GM19043 (cell line): ENCODE data around the gene CAMTA1.

Source experiments
- ATAC-seq: cut with Tn5 transposase; IDR thresholded peaks from one replicate; pipeline ENCODE4 v1.9.1; 2021; ENCODE audit warnings: low read depth; ENCODE audit not compliant: unreplicated experiment

CAMTA1 gene

DNA sequence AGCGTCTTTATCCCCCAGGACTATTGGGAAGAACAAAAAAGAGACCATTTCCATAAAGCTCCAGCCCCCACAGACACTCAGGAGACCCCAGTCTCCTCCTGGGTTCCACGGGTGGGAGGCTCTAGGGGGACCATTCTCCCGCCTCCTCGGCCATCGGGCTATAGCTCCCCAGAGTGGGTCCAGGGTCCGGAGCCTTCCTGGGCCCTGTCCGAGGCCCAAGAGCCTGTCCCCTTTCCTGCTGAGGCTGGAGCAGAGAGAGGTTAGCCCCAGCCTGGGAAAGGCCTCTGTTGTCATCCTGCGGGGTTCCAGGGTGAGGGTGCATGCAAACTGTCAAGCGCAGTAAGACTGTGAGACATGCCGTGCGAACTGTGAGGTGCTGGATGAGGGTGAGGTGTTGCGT is 166.3 kb downstream of the CAMTA1 start:
- ATAC-seq, result no peak

DNA sequence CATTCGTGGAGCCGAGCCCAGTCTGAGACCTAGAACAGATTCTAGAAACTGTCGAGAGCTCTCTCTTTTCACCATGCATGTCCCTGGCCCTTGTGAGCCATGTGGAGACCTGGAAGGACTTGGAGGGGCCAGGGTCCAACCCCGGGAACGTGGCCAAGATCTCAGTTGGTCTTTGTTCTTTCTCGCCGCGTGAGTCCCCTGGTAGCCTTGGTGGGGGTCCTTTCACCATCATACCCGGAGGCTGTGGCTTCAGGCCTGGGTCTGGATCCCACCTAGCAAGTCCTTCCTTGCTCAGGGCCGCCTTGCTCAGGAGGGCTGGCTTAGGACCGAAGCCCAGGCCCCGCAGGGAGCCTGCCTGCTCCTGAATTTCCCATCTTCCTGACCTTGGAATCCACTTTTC is 168.0 kb downstream of the CAMTA1 start:
- no peak for ATAC-seq

DNA sequence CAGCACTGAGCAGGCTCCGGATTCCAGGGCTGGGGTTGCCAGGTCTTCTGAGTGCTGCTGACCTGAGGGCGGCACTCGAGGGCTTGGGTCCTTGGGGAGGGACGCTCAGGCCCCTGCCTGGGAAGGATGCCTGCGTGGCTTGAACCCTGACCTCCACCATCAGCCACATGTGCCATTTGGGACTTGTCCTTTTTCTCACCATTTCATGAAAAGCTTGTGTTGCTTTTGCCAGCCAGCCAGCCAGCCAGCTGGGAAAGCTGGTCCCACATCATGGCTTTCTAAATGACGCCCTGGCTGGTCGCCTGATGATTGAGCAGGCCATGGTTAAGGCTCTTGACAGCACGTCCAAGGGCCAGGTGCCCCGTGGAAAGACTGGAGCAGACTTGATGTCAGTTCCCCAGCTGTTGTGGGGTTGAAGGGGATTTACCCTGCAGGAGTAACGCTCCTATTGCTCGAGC is 168.7 kb downstream of the CAMTA1 start:
- no peak for ATAC-seq

DNA sequence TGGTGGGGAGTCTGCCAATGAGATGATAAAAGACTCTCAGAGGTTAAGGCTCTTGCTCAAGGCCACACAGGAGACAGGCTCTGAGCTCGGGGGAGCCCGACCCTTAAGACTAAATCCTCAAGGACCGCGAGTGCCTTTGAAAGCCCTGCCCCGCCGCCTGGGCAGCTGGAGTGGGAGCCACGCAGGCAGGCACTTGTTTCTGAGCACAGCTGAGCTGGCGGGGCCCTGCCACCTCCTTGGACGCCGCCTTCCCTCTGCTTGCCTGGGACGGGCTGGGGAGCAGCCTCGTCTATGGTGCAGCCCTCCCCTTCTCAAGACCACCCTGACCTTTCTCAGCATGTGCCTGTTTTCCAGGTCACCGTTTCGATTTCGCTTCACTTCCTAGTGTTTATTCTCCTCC is 169.3 kb downstream of the CAMTA1 start:
- no peak for ATAC-seq

DNA sequence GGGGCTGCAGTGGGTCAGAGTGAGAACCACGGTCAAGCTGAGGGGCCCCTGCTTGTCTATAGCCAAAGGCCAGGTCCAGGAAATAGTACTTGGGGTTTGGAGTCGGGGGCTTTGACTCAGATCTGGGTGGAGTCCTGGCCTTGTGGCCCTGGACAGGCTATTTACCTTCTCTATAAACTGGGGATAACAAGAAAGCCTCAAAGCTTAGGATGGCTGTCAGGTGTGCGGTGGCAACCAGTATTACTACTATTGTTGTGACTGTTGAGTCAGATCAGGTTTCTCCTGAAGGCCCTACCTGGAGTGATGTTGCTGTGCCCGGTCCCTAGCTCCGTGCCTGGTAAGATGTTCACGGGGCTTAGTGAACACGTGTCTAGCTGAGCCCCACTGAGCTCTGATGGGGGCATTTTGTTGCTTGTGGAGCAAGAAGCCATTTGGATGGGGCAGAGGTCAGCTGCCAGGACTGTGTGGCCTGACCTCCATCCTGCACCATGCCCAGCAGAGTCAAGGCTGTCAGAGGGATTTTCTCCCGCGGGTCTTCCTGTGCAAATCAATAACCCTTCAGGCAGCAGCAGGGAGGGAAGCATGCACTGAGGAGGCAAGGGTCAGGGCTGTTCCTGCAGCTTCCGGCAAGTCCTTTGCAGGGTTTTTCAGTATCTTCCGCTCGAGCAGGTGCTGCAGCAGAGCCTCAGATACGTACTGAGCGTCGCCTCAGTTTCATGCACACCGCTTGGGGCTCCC is 170.3 kb downstream of the CAMTA1 start:
- ATAC-seq, result no peak

DNA sequence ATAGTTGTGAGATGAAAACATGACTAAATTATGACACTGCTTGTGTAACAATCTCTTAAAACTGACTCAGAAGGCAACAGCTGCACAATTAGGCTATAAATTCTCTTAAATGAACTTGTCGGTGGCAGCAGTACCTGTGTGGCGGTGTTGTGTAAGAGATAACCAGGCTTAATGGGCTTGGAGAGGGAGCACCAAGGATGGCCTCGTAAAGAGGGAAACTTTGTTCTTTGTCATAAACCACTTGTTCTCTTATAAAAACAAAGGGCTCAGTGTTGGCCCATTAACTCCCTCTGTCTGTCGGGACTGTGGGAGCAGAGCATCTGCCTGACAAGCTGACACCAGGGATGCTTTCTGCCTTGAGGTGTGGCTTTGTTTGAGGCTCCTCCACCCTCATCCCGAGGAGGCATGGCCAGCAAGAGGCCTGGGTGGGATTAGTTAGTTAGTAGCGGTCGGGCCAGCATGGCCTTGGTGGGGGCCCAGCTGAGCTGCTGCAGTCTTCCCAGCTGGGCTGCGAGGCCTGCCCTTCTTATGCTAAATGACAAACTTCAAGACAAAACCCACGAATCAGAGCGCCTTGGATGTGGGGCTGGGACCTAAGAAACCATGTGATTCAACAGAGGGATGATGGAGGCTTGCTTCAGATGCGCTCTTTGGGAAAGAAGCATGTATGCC is 171.4 kb downstream of the CAMTA1 start:
- ATAC-seq, result no peak

DNA sequence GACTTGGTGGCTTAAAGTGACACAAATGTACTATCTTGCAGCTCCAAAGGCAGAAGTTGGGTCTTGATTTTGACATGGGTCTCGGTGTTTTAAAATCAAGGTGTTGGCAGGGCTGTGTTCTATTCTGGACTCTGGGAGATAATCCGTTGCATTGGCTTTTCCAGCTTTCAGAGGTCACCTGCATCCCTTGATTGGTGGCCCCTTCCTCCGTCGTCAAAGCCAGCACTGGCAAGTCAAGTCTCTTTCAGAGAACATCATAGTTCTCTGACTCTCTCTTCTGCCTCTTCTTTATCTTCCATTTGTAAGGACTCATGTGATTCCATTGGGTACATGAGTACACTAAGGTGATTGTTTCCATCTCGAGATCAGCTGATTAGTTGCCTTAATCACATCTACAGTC is 172.1 kb downstream of the CAMTA1 start:
- ATAC-seq, result no peak

DNA sequence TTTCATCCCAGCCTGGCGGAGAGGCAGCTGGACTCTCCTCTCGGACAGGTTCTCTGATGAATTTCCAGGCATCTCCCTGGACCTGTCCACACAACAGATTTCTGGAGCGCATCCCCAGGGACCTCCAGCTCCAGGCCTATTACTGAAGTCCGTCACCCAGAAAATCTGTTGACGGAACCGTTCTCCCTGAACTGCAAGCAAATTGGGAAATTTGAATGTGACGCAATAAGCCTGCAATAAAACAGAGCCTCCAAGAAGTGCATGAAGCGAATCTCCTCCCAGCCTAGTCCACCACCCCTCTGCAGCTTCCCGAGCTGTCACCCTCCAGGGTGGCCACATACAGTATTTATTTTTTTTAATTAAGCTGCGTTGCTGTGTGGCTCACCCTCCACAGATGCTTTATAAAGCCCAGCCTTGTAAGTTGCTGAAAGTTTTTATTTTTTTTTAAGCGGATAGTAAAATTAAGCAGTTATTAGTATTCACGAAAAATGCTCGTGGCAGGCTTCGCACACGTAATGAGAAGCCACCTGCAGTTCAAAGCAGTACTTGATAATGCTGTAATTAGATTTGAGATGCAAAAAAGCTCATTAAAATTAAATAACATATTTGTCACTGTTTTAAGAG is 173.3 kb downstream of the CAMTA1 start:
- no peak for ATAC-seq

DNA sequence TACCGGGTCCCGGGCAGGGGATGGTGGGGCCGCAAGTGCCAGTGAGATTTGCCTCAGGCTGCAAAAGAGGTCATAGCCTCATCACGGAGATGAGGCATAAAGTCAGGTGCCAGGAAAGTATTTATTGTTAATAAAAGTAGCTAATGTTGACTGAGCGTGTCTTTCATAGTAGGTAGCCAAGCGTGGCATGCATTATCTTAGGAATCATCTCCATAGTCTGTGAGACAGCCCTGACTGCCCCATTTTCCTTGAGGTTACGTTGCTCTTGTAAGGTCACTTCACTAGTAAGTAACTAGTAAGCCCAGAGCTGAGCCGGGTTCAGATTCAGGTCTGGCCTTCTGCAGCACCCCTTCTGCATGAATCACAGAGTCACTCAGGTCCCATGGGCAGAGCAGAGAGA is 174.2 kb downstream of the CAMTA1 start:
- no peak for ATAC-seq

DNA sequence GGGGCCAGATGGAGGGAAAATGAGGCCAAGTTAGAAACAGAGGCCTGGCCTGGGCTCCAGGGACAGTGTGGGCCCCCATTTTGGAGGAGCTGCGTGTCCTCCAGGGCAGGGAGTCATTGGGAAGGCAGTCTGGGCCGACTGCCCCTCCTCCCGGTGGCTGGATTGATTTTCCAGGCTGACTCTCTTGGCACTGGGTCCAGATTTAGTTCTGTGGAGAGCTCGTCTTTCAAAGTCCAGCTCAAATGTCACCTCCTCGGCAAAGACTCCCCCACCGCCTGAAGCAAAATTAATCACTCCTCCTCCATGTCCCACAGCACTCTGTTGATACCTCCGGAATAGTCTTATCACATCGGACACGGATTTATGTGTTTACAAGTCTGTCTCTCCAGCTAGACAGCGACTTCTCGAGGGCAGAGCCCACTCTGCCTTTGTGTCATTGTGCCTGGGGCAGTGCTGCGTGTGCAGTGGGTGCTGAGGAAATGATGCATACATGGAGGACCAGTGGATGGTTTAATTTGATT is 175.1 kb downstream of the CAMTA1 start:
- no peak for ATAC-seq

DNA sequence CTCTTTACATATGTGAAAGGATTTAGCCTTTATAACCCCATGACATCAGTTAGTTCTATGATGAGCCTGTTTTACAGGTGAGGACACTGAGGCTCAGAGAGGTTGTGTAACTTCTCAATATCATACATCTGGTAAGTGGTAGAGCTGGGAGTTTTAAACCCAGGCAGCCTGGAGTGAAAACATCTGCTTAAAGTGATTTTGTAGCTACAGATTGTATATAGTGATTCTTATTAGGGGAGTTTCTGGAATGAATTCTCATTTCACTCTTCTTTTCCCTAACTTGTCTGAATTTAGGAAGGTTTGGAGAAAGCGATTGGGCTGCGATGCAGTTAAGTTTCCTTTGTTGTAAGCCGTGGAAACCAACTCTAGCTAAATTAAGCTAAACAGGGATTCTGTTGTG is 175.6 kb downstream of the CAMTA1 start:
- no peak for ATAC-seq

DNA sequence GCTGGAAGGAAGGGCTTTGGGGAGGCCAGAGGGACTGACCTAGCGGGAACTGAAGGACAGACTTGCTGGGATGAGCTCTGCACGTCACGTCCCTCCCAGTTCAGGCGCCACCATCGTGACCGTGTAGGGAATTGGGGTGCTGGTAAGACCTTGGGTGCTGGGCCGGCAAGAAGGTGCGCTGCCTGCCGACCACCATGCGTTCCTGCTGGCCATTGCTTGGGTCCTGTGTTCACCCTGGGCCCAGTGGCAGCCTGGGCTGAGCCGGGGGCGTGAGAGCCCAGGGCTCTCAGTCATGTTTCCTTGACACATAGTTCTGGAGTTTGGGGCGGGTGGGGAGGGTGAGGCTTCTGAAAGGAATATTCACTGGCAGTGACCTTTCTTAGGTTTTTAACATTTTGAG is 176.0 kb downstream of the CAMTA1 start:
- ATAC-seq, result no peak

DNA sequence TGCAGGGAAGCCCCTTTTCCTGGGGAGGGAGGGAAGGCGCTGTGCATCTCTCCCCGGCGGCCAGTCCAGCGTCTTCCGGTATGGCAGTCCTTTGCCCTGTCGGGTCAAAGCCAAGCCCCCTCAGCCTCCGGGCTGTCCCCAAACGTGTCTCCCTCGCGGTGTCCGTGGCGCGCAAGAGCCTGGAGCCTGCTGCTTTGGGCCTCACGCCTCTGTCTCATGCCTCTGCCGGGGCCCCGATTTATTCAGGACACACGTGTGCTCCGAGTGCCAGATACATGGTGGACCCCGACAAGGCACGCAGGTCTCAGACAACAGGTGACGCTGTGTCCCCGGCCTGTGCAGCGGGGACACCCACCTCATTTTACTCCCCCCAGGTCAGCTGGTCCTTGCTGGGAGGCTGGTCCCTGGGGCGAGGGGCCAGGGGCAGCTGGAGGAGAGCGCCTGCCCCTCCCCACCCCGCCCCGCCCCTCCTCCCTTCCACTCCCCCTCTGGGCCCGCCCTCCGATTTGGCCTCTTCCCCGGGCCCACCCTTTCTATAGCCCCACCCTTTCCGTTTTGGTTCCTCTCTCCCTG is 176.7 kb downstream of the CAMTA1 start:
- ATAC-seq, result no peak

DNA sequence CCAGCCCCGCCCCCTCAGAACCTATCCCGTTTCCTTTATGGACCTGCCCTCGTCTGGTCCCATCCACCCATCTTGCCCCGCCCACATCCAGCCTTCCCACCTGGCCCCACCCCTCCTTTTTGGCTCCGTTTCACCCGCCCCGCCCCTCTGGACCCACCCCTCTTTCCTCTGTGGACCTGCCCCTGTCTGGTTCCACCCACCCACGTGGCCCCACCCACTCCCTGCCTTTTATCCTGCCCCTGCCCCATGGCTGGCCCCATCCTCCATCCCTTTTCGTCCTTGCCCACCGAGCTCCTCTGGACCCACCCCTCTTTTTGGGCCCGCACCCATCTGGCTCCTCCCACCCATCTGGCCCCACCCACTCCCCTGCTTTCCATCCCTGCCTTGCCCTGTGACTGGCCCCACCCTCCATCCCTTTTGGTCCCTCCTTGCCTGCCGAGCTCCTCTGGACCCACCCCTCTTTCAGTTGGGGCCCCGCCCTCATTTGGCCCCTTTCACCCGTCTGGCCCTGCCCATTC is 177.3 kb downstream of the CAMTA1 start:
- ATAC-seq, result no peak

DNA sequence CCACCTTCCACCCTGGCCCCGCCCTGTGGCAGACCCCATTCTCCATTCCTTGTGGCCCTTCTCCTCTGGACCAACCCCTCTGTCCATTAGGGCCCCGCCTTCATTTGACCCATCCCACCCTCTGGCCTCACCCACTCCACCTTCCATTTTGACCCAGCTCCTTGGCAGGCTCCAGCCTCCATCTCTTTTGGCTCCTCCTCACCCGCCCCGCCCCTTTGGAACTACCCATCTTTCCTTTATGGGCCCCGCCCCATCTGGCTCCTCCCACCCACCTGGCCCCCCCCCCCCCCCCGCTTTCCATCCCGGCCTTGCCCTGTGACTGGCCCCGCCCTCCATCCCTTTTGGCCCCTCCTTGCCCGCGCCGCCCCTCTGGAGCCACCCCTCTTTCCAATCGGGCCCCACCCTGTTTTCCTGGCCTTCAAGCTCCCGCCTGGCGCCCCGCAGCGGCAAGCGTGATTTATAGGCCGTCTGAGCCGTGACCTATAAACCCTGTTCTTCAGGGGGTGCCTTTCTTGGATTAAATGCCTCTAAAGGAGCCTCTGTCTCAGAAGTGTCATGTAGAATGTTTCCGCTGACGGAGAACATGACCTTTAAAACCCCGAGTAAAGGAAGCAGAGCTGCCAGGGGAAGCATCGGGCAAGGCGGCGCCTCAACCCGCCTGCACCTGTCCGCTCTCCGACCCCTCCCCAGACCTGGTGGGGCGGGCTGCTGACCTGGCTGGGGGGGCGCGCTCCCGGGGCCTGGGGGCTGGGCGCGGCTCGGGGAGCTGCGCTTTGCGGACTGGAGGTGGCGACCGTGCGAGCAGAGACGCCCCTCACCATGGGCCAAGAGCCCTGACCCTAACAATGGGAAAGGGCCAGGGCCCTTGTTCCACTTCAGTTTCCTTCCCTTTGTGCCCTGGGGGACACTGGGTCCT is 178.0 kb downstream of the CAMTA1 start:
- no peak for ATAC-seq

DNA sequence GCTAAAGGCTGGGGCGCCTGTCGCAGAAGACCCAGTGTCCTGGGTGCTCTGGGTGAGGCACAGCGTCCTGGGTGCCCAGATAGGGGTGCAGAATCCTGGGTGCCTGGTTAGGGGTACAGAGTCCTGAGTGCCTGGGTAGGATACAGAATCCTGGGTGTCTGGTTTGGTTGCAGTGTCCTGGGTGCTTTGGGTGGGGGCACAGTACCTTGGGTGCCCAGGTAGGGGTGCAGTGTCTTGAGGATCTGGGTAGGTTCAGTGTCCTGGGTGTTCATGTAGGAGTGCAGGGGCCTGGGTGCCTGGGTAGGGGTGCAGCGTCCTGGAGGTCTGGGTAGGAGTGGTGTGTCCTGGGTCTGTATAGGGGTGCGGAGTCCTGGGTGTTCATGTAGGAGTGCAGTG is 178.7 kb downstream of the CAMTA1 start:
- ATAC-seq, result no peak

DNA sequence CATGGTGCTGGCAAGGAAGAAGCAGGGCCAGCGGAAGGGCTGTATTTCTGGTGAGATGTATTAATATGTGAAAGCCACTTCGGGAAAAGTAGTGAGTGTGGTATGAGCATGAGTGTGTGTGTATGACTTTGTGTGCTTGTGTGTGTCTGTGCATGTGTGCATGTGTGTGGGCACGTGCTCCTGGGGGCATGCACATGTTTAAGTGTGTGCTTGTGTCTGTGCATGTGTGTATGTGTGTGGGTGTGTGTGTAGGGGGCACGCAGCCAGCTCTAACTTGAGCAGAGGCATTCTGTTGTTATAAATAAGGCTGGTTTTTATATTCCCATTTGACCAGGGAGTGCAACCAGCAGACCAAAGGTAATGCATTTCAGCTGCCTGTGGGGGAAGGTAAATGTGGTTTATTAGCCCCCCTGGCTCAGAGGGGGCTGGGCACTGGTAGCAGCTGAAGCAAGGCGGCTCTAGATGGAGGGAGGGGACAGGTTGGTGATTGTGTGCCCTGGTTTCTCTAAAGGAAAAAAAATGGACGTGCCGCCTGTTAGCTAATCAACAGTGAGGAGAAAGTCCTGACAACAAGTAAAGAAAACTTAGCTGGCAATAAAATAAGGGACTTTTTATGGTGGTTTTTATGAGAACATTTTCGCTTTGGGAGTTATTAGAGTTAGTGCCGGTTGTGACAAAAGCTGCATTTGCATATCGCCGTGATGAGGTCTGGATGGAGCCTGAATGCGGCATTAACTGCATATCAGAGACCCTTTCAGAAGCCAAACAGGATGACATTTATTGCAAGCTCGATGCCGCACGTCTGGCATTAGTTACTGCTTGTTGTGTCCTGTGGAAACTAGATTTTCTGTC is 180.1 kb downstream of the CAMTA1 start:
- no peak for ATAC-seq

DNA sequence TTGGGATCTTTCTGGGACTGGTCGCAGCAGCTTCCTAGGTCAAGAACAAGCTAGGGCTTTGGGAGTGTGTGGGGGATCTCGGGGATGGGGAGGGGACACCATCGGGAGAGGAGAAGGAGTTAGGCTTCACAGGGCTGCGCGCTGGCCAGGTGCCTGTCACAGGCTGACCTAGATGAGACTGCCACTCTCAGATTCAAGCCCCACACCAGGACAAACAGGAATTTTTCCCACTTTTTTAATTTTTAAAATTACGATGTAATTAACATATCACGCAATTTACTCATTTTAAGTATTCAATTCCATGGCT is 180.6 kb downstream of the CAMTA1 start:
- ATAC-seq, result no peak

DNA sequence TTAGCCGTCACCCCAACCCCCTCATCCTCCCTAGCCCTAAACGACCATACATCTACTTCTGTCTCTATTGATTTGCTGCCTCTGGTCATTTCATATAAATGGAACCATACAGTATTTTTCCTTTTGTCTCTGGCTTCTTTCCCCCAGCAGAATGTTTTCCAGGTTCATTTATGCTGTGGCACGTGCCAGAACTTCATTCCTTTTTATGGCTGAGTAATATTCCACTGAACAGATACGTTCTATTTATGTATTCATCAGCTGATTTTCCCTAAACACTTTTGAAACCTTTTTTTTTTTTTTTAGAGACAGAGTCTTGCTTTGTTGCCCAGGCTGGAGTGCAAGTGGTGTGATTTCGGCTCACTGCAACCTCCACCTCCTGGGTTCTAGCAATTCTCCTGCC is 181.1 kb downstream of the CAMTA1 start:
- ATAC-seq, result no peak
